K562 (cell line): ENCODE measurements around the gene SMCO4. TPM values are rescaled to one million over a fixed set of nuclear protein-coding genes. Genes with fewer than 3 reads are reported as not detected.
A peak's percentile ranks its signal among the peaks of the same experiment; 100 is the strongest.

Source experiments
- ATF1 ChIP-seq, 2 experiments: fragments of 450-650 bp in 1 of 2; IDR thresholded peaks; 2 replicates each; pipeline ENCODE4 v1.6.1; 2016; ENCODE audit warnings: missing compliant biosample characterization in 1 of 2, missing genetic modification characterization in 1 of 2
- ATF3 ChIP-seq, 2 experiments: fragments of 450-650 bp in 1 of 2; sonication (generic) in 1 of 2; formaldehyde crosslinking in 1 of 2; IDR thresholded peaks in 1 of 2; conservative IDR thresholded peaks in 1 of 2; 2 replicates each; pipeline versions ENCODE4 v1.6.1 to v1.8.1; 2016 to 2023; ENCODE audit warnings: mild to moderate bottlenecking in 2 of 2, moderate library complexity in 2 of 2, inconsistent platforms in 1 of 2, missing genetic modification reagents in 1 of 2
- EP300 ChIP-seq: IDR thresholded peaks from 2 replicates; pipeline ENCODE4 v1.6.1; 2012; ENCODE audit warnings: low read length, improper control_type of control experiment
- ESRRA ChIP-seq: fragments of 450-650 bp; IDR thresholded peaks from 2 replicates; pipeline ENCODE4 v1.6.1; 2014; ENCODE audit warnings: low read depth, mild to moderate bottlenecking, moderate library complexity, borderline replicate concordance
- FOSL1 ChIP-seq: fragments of 200-800 bp; sonication (Bioruptor generic); conservative IDR thresholded peaks from 2 replicates; pipeline ENCODE4 v1.6.1; 2016; ENCODE audit warnings: missing genetic modification characterization, missing compliant biosample characterization
- L3MBTL2 ChIP-seq: fragments of 450-650 bp; IDR thresholded peaks from 2 replicates; pipeline ENCODE4 v1.6.1; 2016; ENCODE audit warnings: mild to moderate bottlenecking, moderate library complexity
- MCM5 ChIP-seq: fragments of 450-650 bp; IDR thresholded peaks from 2 replicates; pipeline ENCODE4 v1.6.1; 2016; ENCODE audit warnings: low read depth
- MEIS2 ChIP-seq: fragments of 450-650 bp; IDR thresholded peaks from 2 replicates; pipeline ENCODE4 v1.6.1; 2014; ENCODE audit warnings: mild to moderate bottlenecking; ENCODE audit not compliant: partially characterized antibody
- OTX1 ChIP-seq: fragments of 450-650 bp; formaldehyde crosslinking; IDR thresholded peaks from 2 replicates; pipeline ENCODE4 v1.4.0; 2022; ENCODE audit warnings: mild to moderate bottlenecking
- PHF21A ChIP-seq: fragments of 450-650 bp; IDR thresholded peaks from 2 replicates; pipeline ENCODE4 v1.6.1; 2017; ENCODE audit warnings: low read depth, borderline replicate concordance
- RAD51 ChIP-seq: fragments of 450-650 bp; IDR thresholded peaks from 2 replicates; pipeline ENCODE4 v1.7.1; 2016; ENCODE audit warnings: low read depth, mild to moderate bottlenecking, borderline replicate concordance
- RFX7 ChIP-seq: fragments of 250-450 bp; sonication (Bioruptor Pico); IDR thresholded peaks from 2 replicates; pipeline ENCODE4 v1.5.1; 2021; ENCODE audit warnings: mild to moderate bottlenecking
- SMARCC2 ChIP-seq: fragments of 450-650 bp; IDR thresholded peaks from 2 replicates; pipeline ENCODE4 v1.6.1; 2017; ENCODE audit warnings: antibody characterized with exemption, moderate library complexity, mild to moderate bottlenecking, low read depth
- SPI1 ChIP-seq: IDR thresholded peaks from 2 replicates; pipeline ENCODE4 v1.6.1; 2011; ENCODE audit warnings: low read depth, low read length, control low read depth, borderline replicate concordance
- TARDBP ChIP-seq: fragments of 450-650 bp; IDR thresholded peaks from 2 replicates; pipeline ENCODE4 v1.6.1; 2016
- USF2 ChIP-seq: sonication (generic); formaldehyde crosslinking; IDR thresholded peaks from 2 replicates; pipeline ENCODE4 v1.5.0; 2020; ENCODE audit warnings: missing genetic modification reagents
- VEZF1 ChIP-seq: fragments of 200-800 bp; sonication (Bioruptor generic); IDR thresholded peaks from 2 replicates; pipeline ENCODE4 v1.6.1; 2017; ENCODE audit warnings: missing genetic modification characterization, missing compliant biosample characterization
- ZBTB7A ChIP-seq: IDR thresholded peaks from 2 replicates; pipeline ENCODE4 v1.6.1; 2011; ENCODE audit warnings: low read depth, mild to moderate bottlenecking, low read length, moderate library complexity, borderline replicate concordance; ENCODE audit not compliant: control insufficient read depth
- ZNF146 ChIP-seq: IDR thresholded peaks from one replicate; pipeline ENCODE4 v1.6.1; 2018; ENCODE audit warnings: missing compliant biosample characterization; ENCODE audit not compliant: unreplicated experiment
- ZNF57 ChIP-seq: fragments of 450-650 bp; formaldehyde crosslinking; IDR thresholded peaks from 2 replicates; pipeline ENCODE4 v1.4.0; 2020; ENCODE audit warnings: mild to moderate bottlenecking, moderate library complexity
- polyA plus RNA-seq, 8 experiments: library from polyadenylated mRNA; depleted of rRNA in 4 of 8; stranded (reverse) in 5 of 8; unstranded in 3 of 8; fragments of >200 nt; fragmentation: Nextera tagmentation in 2 of 8; fragmentation: Illumina TruSeq in 1 of 8; extraction: Ambion mirVana in 2 of 8; extraction: Trizol in 1 of 8; gene quantifications; 2 replicates each; pipeline versions ENCODE4 v1.2.1 to v1.2.3, GENCODE V29; 2011 to 2014; ENCODE audit warnings: inconsistent platforms in 1 of 8, missing spikeins in 1 of 8
- total RNA-seq, 7 experiments: library from RNA; depleted of rRNA in 6 of 7; stranded (reverse); fragments of >200 nt in 6 of 7; fragmentation: Illumina TruSeq in 2 of 7; extraction: Trizol in 2 of 7; gene quantifications; 2 replicates each; pipeline versions ENCODE4 v1.2.1 to v1.2.3, GENCODE V29; 2011 to 2021; ENCODE audit warnings: low replicate concordance in 1 of 7

The SMCO4 gene
- total and polyA plus RNA-seq, 9 of the 15 experiments (the other 6 are each of a cell fraction or from before 2014, with no cell fraction given) = 1.8 to 27.8 (median 15.3) TPM

- TF ChIP-seq RAD51 = peak; percentile 53; the same call in 1 of the 2 replicates
- TF ChIP-seq ATF3 (IDR thresholded peaks at IDR 0.05) = peak; percentile 87
- peak; percentile 60 for TF ChIP-seq ATF3 (CRISPR knock-in tag; conservative IDR thresholded peaks at IDR 0.05)
- peak; percentile 53; the same call in 1 of the 2 replicates for TF ChIP-seq L3MBTL2
- peak; percentile 60 for TF ChIP-seq USF2 (CRISPR knock-in tag)
- TF ChIP-seq PHF21A = peak; percentile 95
- TF ChIP-seq SMARCC2 = 0 out of 2 replicates have a peak, but pooled peaks have one; percentile 19
- TF ChIP-seq MEIS2 = peak; percentile 10
- TF ChIP-seq ATF1 (CRISPR knock-in tag; IDR thresholded peaks at IDR 0.05) = no peak
- peak; percentile 22; the same call in 1 of the 2 replicates for TF ChIP-seq ATF1 (tag; IDR thresholded peaks at IDR 0.05)
- peak; percentile 24; the same call in 1 of the 2 replicates for TF ChIP-seq EP300
- TF ChIP-seq VEZF1 (CRISPR knock-in tag) = peak; percentile 30; the same call in 1 of the 2 replicates
- TF ChIP-seq ESRRA = peak; percentile 95
- TF ChIP-seq FOSL1 = peak; percentile 98
- TF ChIP-seq RFX7 = no peak
- no peak for TF ChIP-seq ZNF146 (CRISPR knock-in tag)
- TF ChIP-seq MCM5 = no peak
- TF ChIP-seq OTX1 = no peak
- peak; percentile 36; the same call in 1 of the 2 replicates for TF ChIP-seq ZBTB7A
- TF ChIP-seq ZNF57 (CRISPR knock-in tag) = no peak
- TF ChIP-seq SPI1 = peak; percentile 66
- 0 out of 2 replicates have a peak, but pooled peaks have one; percentile 64 for TF ChIP-seq TARDBP
These were observed 1.0 kb downstream of the SMCO4 start (continued) for GRCh38 chr11:93541884-93542810.
